Activated T-helper 1 cell treated with anti-CD3 and anti-CD28 coated beads, Interleukin-2, amount 50 U/mL, for 16 hours (primary cell): ENCODE measurements around the gene SLC25A15.
"Not testable (repeated sequence)": the region's sequence is repeated elsewhere in the genome, so short reads cannot be mapped to it uniquely, and the experiment has no call there.

Experiments
- DNase-seq, 2 donors: peaks; one replicate each; pipeline ENCODE4 v3.0.0-alpha.2; 2020; ENCODE audit warnings: low read depth in 1 of 2, low spot score in 1 of 2

SLC25A15 gene

DNA sequence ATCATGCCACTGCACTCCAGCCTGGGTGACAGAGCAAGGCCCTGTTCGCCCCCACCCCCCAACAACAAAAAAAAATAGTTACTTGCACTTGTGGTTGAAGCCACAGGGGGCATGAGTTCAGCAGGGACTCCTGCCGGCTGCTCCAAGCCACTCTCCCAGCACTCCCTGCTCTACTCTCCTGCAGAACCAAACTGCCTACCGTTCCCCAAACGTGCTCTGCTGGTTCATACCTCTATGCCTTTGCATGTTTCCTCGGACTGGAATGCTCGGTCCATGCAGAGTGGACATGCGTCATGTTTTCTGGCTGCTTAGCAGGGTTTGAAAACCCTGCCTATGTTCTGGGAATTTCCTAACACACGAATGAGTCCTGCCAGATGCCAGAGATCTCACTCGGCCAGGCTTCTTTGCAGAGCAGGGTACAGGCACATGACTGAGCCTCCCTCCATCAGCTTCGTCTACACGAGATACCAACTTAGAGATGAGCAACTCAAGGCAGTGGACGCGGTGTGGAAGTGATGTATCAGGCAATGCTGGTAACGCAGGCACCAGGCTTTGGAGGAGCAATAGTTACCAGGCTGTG, 8.5 kb upstream of the SLC25A15 start:
- DNase-seq: no peak

DNA sequence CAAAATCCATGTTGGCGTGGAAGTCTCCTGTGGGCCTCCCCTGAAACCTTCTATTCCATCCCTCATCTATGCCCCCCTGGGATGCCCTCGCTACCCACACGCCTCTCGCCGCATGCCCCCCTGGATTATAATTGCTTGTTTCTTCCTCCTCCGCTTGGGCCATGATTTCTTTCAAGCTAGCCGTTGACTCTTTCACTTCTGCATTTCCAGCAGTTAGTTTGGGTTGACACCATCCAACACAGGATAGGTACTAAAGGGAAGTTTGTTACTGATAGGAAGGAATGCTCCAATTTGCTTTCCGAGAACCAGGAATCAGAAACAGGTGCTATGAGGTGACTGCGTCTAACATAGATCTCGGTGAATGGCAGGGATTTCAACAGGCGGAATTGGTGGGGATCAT, 7.7 kb upstream of the SLC25A15 start:
- no peak for DNase-seq

DNA sequence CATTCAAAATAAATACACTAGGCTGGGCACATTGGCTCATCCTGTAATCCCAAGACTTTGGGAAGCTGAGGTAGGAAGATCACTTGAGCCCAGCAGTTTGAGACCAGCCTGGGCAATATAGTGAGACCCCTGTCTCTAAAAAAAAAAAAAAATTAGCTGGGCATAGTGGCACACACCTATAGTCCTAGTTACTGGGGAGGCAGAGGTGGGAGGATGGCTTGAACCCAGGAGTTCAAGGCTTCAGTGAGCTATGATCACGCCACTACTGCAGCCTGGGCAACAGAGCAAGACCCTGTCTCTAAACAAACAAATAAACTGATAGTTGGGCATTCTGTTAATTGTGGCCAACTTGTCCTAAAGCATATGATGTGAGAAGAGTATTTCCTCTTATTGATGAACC, 6.4 kb upstream of the SLC25A15 start:
- not testable (repeated sequence) for DNase-seq

DNA sequence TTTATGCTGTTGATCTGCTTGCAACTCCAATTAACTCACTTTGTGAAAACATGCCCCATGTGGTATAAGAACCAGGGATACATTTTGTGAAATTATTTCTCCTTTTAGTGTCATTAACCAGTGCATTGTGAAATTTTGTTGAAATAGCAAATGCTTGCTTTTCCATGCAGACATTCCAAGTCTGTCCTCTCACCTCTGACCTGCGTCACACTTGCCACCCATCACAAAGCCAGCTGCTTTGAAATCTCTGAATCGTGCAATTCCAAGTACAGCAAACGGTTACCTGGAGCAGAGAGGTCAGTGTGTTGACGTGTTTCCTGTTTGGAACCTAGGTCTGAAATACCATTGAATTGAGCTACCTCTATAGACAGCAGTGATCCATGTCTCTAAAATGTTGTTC, 4.9 kb upstream of the SLC25A15 start:
- no peak for DNase-seq

DNA sequence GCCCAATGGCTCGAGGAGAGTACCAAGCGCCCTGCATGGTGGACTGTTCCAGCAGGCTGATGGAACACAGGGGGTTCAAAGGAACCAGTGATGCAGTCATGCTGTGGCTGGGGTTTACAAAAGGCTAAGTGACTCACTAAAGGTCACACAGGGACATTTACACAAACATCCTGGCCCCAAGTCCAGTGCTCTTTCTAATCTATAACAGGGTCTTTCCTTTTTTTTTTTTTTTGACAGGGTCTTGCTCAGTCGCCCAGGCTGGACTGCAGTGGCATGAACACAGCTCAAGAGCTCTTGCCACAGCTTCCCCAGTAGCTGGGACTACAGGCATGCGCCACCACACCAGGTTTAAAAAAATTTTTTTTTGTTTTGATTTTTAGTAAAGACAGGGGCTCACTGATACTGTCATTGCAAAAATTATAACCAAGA, 2.8 kb upstream of the SLC25A15 start:
- DNase-seq: no peak

DNA sequence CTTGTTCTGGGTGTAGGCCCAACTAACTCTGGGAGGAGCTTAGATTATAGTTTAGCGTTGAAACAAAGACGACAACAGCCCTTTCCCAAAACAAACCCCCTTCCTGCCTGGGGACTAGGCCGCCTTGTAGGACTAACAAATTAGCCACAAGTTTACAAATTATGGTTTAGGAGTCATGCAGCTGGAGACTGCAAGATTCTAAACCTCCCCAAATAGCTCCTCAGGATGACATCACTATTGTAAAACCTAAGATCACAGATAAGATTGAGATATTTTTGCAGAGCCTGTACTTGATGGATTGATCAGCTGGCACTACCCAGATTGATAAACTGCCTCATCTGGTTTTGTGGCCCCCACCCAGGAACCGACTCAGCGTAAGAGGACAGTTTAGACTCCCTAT, 2.3 kb upstream of the SLC25A15 start:
- DNase-seq: no peak

DNA sequence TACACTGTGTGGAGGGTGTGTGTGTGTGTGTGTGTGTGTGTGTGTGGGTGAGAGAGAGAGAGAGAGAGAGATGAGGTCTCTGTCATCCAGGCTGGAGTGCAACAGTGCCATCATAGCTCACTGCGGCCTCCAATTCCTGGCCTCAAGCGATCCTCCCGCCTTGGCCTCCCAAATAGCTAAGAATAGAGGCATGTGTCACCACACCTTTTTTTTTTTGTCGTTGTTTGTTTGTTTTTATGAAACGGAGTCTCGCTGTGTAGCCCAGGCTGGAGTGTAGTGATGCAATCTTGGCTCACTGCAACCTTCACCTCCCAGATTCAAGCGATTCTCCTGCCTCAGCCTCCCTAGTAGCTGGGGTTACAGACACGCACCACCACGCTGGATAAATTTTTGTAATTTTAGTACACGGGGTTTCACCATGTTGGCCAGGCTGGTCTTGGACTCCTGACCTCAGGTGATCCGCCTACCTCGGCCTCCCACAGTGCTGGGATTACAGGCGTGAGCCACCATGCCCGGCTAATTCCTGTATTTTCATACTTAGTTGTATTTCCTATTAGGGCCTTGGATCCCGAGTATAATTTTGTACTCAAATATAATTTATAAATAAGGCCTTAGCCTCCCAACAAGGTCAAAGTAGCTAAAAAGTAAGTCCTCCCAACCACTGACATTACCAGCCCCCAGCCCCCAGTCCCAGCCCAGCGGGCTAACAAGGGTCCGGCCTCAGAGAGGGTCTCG, 704 bp upstream of the SLC25A15 start:
- DNase-seq: not testable (repeated sequence)

DNA sequence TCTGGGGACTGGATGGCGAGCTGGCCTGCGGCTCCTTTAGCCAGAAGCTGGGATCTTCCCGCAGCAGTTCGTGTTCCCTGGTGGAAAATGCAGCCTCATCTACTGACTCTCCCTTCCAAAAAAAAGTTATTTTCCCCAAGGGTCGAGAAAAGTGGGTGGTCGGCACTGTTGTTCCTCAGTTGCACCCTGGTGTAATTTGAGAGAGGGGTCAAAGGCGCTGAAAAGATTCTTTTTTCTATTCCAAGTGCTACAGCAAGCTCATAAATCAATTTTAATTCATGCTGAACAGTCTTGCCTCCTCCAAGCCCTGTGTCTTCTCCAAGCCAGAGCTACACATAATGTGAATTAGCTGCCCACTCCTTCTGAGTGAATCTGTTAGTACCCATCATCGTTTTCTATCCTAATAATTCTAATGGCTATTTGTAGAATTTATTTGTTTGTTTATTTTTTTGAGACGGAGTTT, 774 bp downstream of the SLC25A15 start:
- no peak for DNase-seq

- no peak for DNase-seq
Observed at GRCh38 chr13:40792284-40793051, 3.1 kb downstream of the SLC25A15 start.

- no peak for DNase-seq
Observed at GRCh38 chr13:40793339-40793738, 3.9 kb downstream of the SLC25A15 start.

DNA sequence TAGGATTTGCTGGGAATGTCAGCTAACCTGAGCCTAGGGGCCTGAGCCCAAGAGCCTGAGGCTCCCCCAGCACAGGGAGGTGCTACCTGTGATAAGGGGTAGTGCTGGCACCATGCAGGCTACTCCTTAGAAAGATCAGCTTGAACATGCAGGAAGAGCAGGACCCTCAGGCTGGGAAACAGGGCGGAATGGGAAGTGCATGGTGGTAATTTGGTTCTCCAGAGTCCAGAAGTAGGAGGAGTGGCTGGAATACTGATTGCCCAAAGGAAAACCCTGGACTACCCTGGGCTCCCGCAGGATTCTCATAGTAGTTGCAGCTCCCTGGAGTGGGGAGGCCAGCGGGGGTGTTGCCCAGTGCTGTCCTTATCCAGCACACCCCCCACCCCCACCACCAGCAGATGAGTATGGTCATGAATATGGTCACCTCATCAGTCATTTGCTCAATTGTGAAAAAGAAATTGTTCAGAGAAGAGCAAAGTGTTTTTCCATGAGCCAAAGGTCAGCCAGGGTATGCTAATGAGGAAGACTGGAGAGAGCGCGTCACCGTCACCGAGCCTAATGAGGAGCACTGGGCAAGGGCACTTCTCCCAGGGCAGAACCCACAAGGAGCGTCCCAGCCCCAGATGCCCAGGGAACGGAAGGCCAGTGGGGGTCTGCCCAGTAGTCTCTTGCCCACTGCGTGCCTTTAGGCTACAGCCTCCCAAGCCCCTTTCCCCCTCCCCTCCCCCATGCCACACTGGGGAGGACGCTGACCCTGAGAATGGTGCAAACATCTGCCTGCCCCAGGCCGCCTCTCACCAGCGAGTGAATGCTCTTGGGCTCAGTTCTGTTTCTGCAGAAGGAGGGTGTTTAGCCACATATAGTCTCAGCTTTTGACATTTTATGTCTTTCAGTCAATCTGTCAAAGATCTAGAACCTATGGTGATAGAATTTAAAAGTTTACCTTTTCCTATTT, 5.3 kb downstream of the SLC25A15 start:
- DNase-seq: no peak

DNA sequence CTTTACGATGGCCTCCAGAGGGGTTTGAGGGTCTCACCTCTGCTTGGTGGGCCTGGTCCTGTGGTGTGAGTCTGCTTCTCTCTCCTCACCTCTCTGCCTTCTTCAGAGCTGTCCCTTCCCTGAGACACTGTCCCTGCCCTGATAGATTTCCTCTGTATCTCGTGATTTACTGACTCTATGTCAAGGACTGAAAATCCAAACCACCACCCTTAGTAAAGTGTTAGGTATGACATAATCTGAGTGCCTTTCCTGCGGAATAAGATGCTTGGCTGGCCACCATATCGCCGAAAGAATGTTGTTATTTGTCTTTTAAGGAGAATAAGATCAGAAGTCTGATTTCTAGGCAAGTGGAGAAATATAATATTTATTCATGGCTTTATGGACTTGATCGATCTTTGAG, 7.2 kb downstream of the SLC25A15 start:
- no peak for DNase-seq

- DNase-seq: no peak
Observed at GRCh38 chr13:40798380-40798779, 9.0 kb downstream of the SLC25A15 start.

- DNase-seq: no peak
Observed at GRCh38 chr13:40799508-40799907, 10.1 kb downstream of the SLC25A15 start.

DNA sequence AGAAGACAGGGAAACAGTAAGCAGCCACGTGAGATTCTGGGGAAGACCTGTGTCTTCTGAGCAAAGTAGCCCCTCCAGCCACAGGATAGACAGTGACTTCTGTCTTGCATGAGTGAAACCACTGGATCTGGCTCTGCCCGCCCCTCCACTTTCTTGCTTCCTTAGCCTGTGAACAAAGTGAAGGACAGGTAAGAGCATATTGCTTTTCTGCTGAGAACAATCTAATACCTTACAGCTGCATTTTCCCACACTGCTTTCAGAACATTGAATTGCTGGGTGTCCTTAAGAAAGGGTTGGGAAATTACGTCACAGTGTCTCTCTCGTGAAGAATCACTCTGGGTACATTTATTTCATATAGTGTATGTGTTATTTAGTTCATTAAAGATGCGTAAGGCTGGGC, 11.1 kb downstream of the SLC25A15 start:
- no peak for DNase-seq

GRCh38 chr13:40801255-40802217, 12.1 kb downstream of the SLC25A15 start:
- no peak for DNase-seq

DNA sequence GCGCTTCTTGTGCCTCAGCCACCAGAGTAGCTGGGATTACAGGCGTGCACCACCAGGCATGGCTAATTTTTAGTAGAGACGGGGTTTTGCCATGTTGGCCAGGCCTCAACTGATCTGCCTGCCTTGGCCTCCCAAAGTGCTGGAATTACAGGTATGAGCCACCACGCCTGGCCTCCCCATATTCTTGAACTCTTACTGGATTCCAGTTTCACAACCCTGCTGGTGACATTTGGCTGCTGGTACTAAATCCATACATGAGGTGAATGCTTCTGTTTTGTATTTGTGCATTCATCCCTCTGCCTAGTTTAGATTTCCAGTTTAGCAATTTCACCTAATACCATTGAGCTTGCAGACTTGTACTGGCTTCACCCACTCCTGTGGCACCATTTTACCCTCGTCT, 13.9 kb downstream of the SLC25A15 start:
- DNase-seq: no peak

GRCh38 chr13:40806241-40806640, 16.8 kb downstream of the SLC25A15 start:
- no peak for DNase-seq

DNA sequence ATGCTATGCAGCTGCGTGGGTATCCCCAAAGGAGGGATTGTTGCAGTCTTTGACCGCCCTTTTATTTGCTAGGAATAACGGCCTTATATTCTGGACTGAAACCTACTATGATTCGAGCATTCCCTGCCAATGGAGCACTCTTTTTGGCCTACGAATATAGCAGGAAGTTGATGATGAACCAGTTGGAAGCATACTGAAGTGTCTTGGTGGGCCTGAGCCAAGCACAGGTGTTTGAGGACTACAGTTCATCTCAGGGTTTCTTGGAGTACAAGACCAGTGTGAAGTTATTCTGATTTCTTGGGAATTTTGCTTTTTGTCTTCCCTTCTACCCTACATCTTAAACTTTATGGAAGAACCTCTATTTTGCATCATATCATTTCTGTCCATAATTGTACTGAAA, 20.1 kb downstream of the SLC25A15 start:
- no peak for DNase-seq

- DNase-seq: no peak
Observed at GRCh38 chr13:40812102-40812501, 22.7 kb downstream of the SLC25A15 start.
